HG03039 (cell line): Measurements from ENCODE around the gene RNU7-1.

Source experiments
- ATAC-seq: cut with Tn5 transposase; IDR thresholded peaks from one replicate; pipeline ENCODE4 v1.9.1; 2021; ENCODE audit warnings: mild to moderate bottlenecking, moderate library complexity; ENCODE audit not compliant: unreplicated experiment

Gene RNU7-1

DNA sequence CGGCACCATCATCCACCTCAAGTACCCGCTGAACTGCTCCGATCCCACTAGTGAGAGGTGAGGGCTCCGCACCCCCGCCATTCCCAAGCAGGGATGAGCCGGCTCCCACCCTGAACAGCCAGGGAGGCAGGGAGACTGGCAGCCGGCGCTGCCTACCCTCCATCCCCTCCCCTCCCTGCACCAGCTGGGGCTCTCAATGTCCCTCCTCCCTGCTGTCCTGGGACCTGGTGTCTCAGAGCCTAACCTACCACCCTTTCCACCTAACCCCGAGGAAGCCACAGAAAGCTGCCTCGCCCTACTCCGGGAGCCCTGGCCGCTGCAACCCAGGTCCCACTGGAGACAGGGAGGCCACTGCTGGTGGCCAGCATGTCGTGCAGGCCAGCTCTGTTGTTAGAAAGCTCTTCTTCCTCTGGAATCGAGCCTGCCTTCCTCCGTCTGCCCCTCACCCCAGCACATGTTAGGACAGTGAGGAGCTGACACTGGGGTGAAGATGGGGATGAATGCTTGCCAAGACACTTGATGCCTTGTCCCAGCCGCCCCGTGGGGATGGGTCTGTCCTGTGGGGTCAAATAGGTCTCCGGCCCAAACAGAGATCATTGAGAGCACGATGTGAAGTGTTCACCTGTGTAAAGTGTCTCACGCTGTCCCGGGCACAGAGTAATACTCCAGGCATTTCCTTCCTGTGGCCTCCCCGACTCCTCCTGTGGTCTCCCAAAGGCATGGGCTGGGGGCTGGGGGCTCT lies 8.7 kb downstream of the RNU7-1 start:
- no peak for ATAC-seq

DNA sequence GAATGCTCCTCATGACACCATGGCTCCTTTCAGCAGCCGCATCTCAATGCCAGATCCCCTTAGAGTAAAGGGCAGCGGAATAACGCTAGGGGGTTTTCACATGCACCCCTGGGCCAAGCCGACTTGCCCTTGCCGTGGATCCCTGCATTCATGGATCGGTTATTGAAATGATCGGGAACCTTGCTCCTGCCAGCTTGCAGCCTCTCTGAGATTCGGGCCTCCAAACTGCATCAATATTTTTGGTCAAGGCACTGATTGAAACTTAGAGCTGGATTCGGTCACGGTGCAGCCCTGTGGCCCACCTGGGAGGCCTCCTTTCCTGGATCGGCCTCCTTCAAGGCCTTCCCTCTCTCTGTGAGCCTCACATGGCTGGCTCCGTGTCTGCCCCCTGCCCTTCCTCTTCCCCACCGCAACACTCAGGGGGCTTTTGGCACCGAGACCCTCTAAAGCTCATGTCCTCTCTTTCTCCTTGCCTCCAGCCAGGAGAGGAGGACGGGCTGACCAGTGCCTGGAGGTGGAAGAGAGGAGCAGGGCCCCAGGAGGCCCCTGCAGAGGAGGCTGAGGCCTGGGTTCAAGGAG lies 9.3 kb downstream of the RNU7-1 start:
- ATAC-seq: no peak

DNA sequence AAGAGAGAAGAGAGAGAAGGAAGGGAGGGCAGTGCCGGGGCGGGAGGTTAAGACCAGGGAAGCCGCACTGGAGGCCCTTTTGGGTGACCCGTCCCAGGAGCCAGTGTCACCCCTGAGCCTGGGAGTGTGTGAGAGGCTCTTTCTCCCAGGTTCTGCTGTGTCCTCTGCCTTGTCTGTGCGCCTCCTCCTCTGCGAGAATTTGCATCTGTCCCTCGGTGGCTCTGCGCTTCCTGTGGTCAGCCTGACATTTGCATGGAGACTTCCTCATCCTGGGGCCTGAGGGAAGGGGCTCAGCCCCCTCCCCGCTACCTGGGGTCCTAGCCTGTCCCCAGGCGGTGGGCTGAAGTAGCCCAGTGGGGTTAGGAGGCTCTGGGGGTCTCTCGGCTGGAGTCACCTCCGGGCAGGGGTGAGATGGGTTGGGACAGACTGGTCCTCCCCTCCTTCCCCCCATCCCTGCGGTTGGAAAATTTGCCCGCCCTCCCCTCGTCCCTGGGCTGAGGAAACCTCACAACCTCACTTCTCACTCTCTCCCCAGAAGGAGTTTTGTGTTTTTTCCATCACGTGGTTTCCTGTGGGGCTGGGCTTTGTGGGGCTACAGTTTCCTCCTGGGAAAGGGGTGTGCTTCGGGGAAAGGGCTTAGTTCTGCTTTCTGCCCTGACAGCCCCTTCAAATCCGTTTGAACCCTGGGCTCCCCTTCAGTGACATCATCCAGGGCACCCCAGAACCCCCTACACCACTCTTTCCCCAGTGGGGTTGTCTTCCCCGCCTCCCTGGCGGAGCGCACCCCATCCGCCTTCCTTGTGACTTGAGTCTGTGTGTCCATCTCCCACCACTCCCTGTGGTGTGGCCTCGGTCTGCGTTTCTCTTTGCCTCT lies 10.1 kb downstream of the RNU7-1 start:
- ATAC-seq: peak; percentile 45

DNA sequence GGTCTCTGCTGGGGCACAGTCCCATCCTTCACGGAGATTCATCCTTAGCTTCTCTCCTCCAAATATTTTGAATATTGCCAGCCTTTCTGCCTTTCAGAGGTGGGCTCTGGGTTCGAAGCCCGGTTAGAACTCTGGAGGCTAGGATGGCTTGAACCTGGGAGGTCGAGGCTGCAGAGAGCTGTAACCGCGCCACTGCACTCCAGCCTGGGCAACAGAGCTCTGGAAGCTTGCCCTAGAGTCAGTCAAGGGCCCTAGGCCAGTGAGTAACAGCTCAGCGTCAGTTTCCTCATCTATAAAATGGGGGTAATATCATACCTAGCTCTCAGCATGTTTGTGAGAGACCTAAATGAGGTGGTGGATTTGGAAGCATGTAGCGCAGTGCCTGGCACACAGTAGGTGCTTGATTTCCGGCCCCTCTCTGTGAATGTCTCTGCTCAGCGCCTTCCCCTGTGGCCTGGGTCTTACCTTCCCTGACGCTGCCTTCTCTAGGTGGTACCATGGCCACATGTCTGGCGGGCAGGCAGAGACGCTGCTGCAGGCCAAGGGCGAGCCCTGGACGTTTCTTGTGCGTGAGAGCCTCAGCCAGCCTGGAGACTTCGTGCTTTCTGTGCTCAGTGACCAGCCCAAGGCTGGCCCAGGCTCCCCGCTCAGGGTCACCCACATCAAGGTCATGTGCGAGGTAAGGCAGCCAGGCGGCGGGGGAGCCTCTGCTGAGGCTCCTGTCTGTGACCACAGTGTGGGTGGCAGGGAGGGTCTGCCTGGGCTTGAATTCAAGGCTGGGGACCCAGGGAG lies 10.9 kb downstream of the RNU7-1 start:
- no peak for ATAC-seq

DNA sequence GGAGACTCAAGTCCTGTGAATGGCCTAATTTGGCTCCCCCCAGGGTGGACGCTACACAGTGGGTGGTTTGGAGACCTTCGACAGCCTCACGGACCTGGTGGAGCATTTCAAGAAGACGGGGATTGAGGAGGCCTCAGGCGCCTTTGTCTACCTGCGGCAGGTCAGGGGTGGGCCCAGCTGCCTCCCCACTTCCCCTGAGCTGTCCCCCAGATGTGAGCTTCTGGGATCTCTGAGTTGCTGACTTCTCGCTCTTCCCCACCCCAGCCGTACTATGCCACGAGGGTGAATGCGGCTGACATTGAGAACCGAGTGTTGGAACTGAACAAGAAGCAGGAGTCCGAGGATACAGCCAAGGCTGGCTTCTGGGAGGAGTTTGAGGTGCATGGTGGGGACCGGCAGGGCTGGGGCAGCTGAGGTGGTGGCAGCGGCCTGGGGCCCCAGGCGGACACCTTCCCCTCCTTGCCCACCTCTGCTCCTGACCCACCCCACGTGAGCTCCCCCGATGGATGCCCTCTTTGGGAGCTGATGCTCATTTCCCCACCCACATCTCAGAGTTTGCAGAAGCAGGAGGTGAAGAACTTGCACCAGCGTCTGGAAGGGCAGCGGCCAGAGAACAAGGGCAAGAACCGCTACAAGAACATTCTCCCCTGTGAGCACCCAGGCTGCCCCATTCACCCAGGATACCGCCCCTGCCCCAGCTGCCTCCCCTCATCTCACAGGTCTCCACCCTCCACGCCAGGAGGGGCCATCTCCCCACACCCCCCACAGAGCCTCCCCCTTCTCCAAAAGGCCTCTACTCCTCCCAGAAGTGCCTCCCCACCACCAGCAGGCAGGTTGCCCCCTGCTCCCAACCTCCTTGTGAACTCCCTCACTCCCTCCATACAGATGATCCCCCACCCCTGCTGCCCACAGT lies 11.7 kb downstream of the RNU7-1 start:
- no peak for ATAC-seq

DNA sequence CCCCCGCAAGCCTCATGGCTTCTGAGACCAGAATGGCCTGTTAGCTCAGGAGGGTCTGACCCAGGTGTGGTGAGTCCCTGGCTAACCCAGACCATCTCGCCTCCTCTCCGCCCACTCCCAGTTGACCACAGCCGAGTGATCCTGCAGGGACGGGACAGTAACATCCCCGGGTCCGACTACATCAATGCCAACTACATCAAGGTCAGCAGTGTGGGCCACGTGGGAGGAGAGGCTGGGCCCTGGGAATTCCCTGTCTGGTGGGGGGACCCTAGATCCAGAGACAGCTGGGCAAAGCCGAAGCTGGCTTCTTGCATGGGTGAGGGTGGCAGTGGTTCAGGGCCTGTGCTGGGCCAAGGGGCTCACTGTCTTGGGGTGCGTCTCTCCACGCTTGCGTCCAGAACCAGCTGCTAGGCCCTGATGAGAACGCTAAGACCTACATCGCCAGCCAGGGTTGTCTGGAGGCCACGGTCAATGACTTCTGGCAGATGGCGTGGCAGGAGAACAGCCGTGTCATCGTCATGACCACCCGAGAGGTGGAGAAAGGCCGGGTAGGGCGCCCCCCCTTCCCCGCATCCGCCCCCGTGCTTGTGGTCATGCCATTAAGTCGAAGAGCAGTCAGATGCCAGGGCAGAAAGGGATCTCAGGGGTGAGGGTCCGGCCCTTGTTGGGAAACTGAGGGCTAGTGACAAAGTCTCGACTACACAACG lies 12.6 kb downstream of the RNU7-1 start:
- no peak for ATAC-seq

DNA sequence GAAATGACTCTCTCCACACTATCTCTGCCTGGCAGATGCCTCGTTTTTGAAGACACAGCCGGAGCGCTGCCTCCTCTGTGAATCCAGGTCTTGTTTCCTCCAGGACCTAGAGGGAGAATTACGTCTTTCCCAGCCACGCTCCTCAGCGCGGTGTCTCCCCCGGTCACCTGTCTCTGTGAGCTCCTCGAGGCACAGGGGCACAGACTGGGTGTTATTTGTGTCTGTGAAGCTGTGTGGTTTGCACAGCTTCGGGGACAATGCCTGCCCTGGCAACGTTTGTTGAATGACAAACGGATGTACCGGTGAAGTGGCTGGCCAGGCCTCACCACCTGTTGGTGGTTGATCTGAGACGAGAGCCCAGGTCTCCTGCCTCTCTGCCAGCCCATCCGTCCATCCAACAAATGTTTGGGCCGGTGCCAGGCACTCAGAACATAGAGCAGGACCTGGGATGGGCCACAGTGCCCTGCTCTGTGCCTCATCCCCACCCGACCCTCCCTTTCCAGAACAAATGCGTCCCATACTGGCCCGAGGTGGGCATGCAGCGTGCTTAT lies 13.6 kb downstream of the RNU7-1 start:
- ATAC-seq: no peak

DNA sequence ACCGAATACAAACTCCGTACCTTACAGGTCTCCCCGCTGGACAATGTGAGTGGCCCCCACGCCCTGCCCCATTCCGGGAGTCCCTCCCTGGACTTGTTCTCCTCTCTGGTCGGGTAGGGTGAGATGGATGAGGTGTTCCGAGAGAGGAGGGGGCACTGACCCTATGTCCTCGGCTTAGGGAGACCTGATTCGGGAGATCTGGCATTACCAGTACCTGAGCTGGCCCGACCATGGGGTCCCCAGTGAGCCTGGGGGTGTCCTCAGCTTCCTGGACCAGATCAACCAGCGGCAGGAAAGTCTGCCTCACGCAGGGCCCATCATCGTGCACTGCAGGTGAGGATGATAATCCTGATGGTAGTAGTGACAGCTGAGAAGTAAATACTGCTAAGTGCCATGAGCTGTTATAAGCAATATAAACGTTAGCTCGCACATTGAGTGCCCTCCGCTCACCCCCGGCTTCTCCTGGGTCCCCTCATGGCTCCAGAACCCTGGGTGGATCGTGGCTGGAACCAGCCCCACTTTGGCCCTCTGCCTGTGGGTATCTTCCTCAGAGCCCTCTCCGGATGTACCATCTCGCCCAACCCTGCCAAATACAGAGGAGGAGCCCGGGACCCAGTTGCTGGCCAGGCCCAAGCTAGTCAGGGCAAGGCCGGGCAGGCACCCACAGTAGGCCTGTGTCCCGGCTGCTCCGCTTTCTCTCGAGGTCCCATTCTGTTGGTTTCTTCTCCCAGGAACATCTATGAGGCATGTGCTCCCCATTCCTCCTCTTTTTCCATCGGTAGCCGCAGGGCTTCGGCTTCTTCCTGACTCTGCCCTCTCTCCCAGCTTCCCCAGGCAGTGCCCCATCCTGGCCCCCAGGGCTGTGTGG lies 14.4 kb downstream of the RNU7-1 start:
- no peak for ATAC-seq

DNA sequence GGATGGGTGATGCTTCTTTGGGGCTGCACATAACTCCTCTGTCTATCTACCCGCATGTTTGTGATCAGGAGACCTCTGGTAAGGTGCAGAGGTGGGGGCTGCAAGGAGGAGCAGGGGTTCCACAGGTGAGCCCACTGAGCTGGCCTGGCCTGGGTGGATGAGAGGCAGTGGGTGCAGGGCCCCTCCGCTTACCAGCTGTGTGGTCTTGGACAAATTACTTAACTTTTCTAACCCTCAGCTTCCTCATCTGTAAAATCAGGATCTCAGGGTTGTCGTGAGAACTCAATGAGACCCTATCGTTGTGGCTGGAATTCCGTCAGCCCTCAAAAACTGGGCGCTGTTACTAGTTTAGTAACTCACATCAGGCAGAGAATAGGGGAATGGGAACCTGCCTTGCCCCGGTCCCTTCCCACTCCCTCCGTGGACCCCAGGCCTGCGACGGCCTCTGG lies 15.0 kb downstream of the RNU7-1 start:
- no peak for ATAC-seq

DNA sequence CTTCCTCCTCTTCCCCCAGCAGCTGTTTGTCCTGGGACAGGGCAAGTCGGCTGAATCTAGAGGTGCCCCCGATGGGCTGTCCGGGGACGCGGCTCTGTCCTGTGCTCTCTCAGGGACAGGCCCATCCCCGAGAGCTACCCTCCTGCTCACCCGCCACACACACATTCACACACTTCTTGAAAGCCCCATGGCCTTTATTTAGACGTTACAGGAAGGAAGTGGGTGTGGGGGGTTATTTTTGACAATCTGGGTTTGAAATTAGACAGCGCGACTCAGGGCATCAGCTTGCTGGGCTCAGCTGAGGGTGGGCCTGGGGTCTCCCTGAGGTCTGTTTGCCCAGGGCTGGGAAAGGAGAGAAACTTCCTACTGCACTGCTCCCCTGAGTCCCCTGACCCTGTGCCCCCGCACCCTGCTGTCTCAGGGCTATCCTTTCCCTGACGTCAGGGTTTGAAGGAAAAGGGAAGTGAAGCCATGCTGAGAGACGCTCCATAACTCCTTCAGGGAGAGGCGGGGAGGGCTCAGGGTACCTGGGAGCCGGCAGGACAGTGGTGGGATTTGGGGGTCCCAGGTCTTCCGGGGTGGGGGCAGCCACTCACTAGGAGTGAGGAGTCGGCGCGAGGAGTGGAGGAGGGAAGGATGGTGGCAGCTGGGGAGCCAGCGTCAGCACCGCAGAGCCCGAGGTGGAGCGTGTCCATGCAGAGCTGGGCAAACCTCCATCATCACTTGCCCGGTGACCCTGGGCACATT lies 15.6 kb downstream of the RNU7-1 start:
- peak; percentile 48 for ATAC-seq

DNA sequence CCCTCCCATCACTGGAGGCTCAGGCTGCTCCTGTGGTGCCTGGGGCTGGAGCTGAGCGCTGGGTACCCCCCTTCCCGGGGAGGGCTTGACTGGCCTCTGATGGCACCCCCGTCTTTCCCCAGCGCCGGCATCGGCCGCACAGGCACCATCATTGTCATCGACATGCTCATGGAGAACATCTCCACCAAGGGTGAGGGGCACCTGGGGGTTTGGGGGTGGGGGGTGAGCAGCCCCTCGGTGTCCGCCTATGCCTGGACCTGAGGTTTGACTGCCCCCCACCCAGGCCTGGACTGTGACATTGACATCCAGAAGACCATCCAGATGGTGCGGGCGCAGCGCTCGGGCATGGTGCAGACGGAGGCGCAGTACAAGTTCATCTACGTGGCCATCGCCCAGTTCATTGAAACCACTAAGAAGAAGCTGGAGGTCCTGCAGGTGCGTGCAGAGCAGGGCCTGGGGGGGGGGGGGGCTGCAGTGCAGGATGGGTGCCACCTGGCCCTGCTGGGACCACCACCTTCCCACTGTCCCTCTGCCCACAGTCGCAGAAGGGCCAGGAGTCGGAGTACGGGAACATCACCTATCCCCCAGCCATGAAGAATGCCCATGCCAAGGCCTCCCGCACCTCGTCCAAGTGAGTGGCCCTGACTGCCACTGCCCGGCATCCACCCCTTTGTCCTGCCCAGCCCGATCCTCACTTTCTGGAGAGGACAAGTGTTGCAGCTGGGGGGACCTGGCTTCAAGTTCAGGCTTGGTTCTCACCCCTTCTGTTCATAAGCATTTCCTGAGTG lies 16.4 kb downstream of the RNU7-1 start:
- no peak for ATAC-seq

DNA sequence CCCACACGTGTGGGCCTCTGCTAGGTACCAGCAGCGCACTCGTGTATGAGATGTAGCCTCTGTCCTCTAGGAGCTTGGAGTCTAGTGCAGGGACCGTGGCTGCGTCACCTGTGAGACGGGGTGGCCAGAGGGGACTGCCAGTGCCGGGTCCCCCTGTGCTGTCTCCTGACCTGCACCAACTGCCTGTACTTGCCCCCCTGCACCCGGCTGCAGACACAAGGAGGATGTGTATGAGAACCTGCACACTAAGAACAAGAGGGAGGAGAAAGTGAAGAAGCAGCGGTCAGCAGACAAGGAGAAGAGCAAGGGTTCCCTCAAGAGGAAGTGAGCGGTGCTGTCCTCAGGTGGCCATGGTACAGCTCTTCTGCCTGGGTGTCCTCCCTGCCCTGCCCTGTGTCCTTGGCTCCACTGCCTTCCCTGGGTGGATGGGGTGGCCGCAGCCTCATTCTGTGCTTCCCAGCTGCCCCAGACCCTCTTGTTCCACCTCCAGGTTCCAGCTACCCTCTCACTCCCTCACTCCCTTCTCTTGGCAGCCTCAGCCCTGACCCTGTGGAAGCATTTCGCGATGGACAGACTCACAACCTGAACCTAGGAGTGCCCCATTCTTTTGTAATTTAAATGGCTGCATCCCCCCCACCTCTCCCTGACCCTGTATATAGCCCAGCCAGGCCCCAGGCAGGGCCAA lies 17.1 kb downstream of the RNU7-1 start:
- no peak for ATAC-seq

DNA sequence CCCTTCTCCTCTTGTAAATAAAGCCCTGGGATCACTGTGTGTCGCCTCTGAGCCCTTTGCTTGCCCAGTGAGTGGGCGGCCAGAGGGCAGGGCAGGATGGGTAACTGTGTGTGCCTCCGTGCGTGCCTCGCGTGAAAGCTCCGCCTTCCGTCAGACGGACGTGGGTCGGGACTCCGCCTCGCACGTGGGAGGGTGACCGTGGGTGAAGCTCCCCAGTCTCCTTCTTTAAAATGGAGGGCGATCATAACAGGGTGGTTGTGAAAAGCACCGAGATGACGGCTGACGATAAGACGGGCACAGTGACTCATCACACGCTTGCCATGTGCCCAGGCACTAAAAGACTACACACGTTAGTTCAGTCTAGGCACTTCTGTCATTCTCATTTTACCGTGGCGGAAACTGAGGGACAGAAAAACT lies 17.7 kb downstream of the RNU7-1 start:
- no peak for ATAC-seq

DNA sequence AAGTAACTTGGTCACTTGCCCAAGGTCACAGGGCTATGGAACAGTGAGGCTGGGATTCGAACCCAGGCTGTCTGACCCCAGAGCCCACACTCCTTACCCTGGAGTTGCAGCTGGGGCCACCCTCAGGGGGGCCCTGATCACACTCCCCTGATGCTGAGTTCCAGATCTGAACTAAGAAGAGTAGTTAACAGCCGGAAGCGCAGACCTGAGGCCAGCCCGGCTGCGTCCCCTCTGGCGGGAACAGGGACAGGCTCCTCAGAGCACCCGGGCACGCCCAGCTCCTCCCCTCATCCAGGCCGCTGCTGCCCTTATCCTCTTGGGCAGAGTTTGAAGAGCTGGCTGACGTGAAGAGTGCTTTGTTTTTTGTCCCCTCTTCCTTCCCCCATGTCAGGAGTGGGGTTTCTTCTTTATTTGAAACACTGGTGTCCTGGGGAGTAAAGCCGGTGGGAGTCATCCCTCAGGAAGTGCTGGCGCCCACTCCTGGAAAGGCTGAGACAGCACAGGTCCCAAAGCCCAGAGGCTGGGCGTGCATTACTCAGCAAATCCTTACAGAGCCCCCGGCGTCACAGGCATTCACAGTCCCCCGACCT lies 18.2 kb downstream of the RNU7-1 start:
- no peak for ATAC-seq

DNA sequence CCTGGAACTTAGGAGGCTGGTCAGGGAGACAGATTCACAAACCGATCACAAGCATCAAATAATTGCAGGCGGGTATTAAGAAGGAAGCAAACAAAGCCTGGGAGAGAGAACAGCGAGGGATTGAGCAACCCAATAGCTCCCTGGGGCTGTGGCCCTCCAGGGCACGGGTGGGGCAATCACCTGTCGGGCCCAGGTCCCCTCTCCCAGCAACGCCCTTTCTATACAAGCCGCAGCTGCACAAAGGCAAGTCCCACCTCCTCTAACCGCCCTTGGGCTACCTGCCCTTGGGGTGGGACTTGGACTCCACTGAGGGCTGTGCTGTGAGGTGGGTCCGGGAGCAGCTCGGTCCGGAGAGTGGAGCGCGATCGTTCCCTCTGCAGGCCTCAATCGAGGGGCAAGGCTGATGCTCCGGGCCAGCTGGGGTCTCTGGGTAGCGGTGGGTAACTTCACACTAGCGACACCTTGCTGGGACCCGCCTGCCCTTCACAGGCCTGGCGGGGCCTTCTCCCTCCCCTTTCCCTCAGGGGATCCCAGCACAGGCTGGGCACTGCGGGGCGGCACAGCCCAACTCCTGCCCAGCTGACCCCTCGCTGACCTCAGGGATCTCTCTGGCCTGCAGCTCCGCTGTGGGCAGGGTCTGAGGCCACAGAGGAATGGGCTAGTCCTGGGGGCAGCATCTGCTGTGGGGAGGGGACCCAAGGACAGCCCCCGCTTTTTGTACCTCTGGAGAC lies 18.8 kb downstream of the RNU7-1 start:
- ATAC-seq: no peak
